Measurements from ENCODE around the gene CLEC4D.

- TF ChIP-seq, protein P1, sequence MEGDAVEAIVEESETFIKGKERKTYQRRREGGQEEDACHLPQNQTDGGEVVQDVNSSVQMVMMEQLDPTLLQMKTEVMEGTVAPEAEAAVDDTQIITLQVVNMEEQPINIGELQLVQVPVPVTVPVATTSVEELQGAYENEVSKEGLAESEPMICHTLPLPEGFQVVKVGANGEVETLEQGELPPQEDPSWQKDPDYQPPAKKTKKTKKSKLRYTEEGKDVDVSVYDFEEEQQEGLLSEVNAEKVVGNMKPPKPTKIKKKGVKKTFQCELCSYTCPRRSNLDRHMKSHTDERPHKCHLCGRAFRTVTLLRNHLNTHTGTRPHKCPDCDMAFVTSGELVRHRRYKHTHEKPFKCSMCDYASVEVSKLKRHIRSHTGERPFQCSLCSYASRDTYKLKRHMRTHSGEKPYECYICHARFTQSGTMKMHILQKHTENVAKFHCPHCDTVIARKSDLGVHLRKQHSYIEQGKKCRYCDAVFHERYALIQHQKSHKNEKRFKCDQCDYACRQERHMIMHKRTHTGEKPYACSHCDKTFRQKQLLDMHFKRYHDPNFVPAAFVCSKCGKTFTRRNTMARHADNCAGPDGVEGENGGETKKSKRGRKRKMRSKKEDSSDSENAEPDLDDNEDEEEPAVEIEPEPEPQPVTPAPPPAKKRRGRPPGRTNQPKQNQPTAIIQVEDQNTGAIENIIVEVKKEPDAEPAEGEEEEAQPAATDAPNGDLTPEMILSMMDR (optimal IDR thresholded peaks at IDR 0.05 in 1 of 3, IDR thresholded peaks at IDR 0.05 in 1 of 3, conservative IDR thresholded peaks at IDR 0.05 in 1 of 3; ENCODE audit: extremely low read depth in 1 of 3, insufficient read depth in 2 of 3, low read length in 3 of 3): no peak
- TF ChIP-seq EZH2 (IDR thresholded peaks at IDR 0.05; ENCODE audit: low read length): no peak
These were observed 18.7 kb downstream of the CLEC4D start for GRCh38 chr12:8532045-8532444.

Data from keratinocyte (primary cell).